Activated naive CD4-positive, alpha-beta T cell treated with anti-CD3 and anti-CD28 coated beads, Interleukin-2, amount 10 ng/mL, durations not matched to agents 5 hours and 36 hours (primary cell): ENCODE results near the gene PRICKLE4. TPM values are rescaled to one million over a fixed set of nuclear protein-coding genes. Genes with fewer than 3 reads are reported as not detected.

Source experiments
- total RNA-seq, 2 experiments: library from RNA; stranded (reverse); gene quantifications; one replicate each; pipeline ENCODE4 v1.2.3, GENCODE V29; 2021

Gene PRICKLE4, protein sequence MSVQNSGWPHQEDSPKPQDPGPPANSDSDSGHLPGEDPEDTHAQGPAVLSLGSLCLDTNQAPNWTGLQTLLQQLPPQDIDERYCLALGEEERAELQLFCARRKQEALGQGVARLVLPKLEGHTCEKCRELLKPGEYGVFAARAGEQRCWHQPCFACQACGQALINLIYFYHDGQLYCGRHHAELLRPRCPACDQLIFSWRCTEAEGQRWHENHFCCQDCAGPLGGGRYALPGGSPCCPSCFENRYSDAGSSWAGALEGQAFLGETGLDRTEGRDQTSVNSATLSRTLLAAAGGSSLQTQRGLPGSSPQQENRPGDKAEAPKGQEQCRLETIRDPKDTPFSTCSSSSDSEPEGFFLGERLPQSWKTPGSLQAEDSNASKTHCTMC
- total RNA-seq = under 1 TPM in 1 of 2 experiments, not detected in 1; 0.66 TPM

DNA sequence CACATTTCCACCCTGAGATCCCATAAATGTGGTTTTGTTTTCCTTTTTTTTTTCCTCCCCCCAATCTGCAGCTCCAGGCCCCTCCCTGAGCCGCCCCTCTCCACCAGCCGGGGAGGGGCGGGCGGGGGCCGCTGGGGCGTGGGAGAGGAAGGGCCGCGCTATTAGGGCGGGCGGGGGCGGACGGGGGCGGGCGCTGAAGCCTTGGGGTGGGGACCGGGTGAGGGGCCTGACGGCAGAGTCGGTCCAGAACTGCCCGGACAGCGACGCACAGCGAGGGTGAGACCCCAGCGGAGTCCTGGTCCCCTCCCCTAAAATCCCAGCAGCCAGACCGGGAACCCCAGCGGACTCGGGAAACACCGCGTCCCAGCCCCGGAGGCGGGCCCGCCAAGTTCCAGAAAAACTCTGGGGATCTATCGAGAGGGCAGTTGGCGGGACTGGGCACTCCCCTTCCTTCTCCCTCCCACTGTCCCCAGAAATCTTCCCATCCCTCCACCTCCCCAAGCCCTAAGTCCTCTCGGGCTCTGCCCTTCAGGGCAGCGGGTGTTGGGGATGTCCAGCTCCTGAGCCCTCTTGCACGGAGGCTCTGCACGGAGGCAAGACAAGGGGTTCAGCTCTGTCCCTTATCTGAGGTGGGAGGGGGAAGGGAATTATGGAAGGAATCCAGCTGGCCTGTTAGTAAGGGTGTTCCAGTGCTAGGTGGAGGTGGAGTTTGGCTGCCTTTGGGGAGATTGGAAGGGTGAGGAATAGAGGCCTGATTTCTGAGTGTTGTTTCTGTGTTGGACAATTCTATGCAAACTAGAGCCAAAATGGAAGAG lies at the start of gene PRICKLE4:
PRICKLE4 (plus strand) TSS at position 232 of the 815 bp plus-strand sequence. CDS start 2,692 bp downstream, outside the sequence.

DNA sequence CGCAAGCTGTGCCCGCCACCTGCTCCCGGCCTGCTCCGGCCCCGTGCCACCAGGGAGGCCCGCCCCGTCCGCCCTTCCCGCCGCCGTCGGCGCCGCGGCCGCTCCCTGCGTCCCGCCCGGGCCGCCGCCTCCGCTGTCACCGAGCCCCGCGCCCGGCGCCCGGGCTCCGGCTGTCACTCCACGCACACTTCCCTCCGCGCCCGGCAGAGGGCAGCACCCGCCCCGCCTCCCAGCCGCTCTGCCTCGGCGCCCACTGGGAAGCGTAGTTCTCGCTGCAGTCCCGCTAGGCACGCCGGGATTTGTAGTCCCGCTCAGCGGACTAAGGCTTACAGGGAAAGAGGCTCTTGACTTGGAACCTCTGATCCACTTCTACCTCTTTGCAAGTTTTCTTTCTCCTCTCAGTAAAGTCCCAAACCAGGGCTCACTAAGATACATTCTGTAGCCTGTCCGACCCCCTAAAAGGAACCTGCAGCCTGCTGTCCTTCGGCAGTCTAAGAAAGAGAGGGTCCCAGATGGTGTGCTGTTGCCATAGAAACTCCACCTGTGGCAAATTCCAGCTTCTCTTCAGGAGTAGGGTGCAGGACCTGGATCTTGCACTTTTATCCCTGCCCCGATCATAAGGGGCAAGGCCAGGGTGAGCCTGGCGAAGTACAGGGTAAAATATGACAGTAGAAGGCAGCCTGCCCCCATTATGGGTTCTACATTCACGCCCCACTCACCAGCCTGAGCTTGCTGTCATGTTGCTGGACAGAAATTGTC lies 45.0 kb upstream of the PRICKLE4 start, which contains the start of gene TFEB:
TFEB (minus strand) TSS at position 182 of the 759 bp plus-strand sequence. CDS start 44,395 bp downstream, outside the sequence.

DNA sequence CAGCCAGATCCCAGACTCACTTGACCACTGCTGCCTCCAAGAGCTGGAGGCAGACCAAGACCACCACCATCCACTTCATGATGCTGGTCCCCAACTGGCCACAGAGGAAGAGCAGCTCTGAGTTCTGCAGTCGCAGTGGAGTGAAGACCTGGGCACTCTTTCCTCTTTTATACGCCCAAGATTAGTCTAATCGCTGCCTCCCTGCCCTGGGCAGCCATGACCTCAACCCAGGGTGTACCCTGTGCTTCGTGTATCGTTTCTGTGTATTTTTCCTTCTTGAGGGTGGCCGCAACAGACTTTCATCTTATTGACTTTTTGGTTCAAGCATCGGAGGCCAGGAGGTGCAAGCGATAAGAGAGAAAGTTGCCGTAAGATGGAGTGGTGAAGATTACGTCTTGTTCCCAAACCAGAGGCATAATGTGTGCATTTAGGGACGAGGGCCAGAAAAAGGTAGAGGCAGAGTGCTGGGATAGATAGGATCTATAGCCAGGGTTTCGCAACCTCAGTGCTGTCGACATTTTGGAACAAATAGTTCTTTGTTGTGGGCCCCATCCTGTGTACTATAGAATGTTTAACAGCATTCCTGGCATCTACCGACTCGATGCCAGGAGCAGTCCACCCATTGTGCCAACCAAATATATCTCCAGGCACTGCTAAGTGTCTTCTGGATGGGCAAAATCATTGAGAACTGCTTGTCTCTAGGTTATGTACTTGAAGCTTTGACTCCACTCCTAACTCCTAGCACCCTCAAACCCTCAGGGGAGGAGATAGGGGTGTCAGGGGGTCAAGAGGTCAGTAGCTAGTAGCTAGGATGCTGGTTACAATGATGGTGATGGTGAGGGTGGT lies 33.1 kb upstream of the PRICKLE4 start, which contains the start of gene PGC:
PGC (minus strand) TSS at position 142 of the 846 bp plus-strand sequence; CDS start at position 79, 63 bp downstream.

DNA sequence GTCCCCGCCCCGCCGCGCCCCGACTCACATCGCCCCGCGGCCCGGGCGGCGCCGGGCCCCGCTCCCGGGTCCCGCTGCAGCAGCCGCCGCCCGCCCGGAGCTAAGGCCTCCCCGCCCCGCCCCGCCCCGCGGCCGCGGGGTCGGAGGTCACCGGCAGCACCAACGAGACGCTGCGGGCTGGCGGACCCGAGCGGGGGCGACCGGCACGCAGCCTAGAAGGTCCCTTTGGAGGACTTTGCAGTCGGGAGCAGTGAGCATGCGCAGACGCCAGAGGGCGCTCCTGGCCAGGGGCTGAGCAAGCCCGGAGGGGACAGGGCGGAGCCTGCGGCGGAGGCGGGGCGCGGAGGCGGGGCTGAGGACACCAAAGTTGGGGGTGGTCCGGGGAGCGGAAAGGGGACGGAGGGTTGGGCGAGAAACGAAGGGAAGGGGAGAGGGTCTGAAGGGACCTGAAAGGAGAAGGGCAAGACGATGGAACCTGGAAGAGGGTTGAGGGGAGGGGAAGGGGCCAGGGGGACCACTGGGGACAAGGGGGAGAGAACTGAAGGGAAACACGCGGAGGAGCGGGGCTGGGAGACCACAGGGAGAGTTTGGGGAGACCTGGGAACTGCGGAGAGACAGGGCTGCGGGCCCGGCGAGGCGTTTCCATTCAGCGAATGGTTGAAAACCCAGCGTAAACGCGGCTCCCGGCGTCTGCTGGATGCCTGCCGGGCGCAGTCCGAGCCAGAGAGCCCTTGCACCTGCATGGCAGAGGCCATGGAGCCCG lies 613 bp upstream of the PRICKLE4 start, which contains the start of gene FRS3:
FRS3 (minus strand) TSS at position 113 of the 763 bp plus-strand sequence. CDS start 2,913 bp downstream, outside the sequence.

GRCh38 chr6:41787219-41787917 lies 6.8 kb downstream of the PRICKLE4 start, which contains the start of gene TOMM6:
TSS of gene TOMM6 (plus strand) at chr6:41787694. CDS start at chr6:41787698, 4 bp downstream.

Other genes with a start within 250 kb of the PRICKLE4 start
- 10 to 100 TPM; 12.2 to 12.5 TPM for gene FOXP4, start 234.4 kb upstream of the PRICKLE4 start, total RNA-seq
- not detected for gene MDFI, start 142.3 kb upstream of the PRICKLE4 start, total RNA-seq
- 10 to 100 TPM; 17.0 to 18.2 TPM for gene TFEB, start 45.2 kb upstream of the PRICKLE4 start, total RNA-seq
- gene PGC, start 33.4 kb upstream of the PRICKLE4 start, total RNA-seq = not detected
- gene FRS3, start 882 bp upstream of the PRICKLE4 start, total RNA-seq = 1 to 10 TPM; 4.6 to 5.3 TPM
- 100 to 1,000 TPM; 148 to 164 TPM for gene TOMM6, start 6.9 kb downstream of the PRICKLE4 start, total RNA-seq
- 1 to 10 TPM; 6.7 to 7.3 TPM for gene USP49, start 114.6 kb downstream of the PRICKLE4 start, total RNA-seq
- gene MED20, start 140.4 kb downstream of the PRICKLE4 start, total RNA-seq = 10 to 100 TPM; 19.4 to 22.9 TPM
- gene BYSL, start 140.7 kb downstream of the PRICKLE4 start, total RNA-seq = 10 to 100 TPM; 29.5 to 30.4 TPM
- 100 to 1,000 TPM; 365 to 369 TPM for gene CCND3, start 161.0 kb downstream of the PRICKLE4 start, total RNA-seq